ENCODE results near the gene PPP2R2B. TPM values are rescaled to one million over a fixed set of nuclear protein-coding genes. Genes with fewer than 3 reads are reported as not detected.

PPP2R2B gene
- total and polyA plus RNA-seq, 11 donors, result 0.03 to 2.9 (median 0.30) TPM; not detected in 1

- TF ChIP-seq CTCF (IDR thresholded peaks at IDR 0.05), result no peak
- TF ChIP-seq POLR2A (IDR thresholded peaks at IDR 0.05), result no peak
- Histone ChIP-seq H3K27me3 (peaks cover 0 to 6% (median 0%) of the 10 kb centered on the region in 9 donors), H3K9me3 (no peaks in the 10 kb centered on the region), H3K4me1 (no peaks in the 10 kb centered on the region), H3K36me3 (no peaks in the 10 kb centered on the region), H3K27ac (no peak overlapping the region), H3K4me3 (no peak overlapping the region)
- DNase-seq (no peak), ATAC-seq (no peak)
- intact Hi-C loops (cut with DNase I), result no loop called here
Measured at GRCh38 chr5:146607659-146608332, 270.8 kb downstream of the PPP2R2B start.

- H3K27me3 ChIP-seq, result peaks cover 0 to 6% (median 0%) of the 10 kb centered on the region in 9 donors
- 74 to 88% (median 79%) methylated on average over 11 of the region's 11 CpGs for WGBS, 4 donors
- intact Hi-C loops (cut with DNase I), result no loop called here
- H3K4me3 ChIP-seq, result no peak overlapping the region
- DNase-seq, result no peak
- no peak for ATAC-seq
- no peaks in the 10 kb centered on the region for H3K9me3 ChIP-seq
- TF ChIP-seq POLR2A (IDR thresholded peaks at IDR 0.05) (no peak), CTCF (IDR thresholded peaks at IDR 0.05) (no peak)
- no peak overlapping the region for H3K27ac ChIP-seq
- no peaks in the 10 kb centered on the region for H3K4me1 ChIP-seq
- H3K36me3 ChIP-seq, result no peaks in the 10 kb centered on the region
Measured at GRCh38 chr5:146606893-146607292, 271.7 kb downstream of the PPP2R2B start.

GRCh38 chr5:146600376-146600775 is 278.2 kb downstream of the PPP2R2B start:
- intact Hi-C loops (cut with DNase I), result no loop called here
- TF ChIP-seq POLR2A (IDR thresholded peaks at IDR 0.05) (no peak), CTCF (IDR thresholded peaks at IDR 0.05) (no peak)
- H3K36me3 ChIP-seq, result no peaks in the 10 kb centered on the region
- no peaks in the 10 kb centered on the region for H3K9me3 ChIP-seq
- ATAC-seq (no peak), DNase-seq (no peak)
- 45 to 66% (median 51%) methylated on average over 5 of the region's 5 CpGs for WGBS, 4 donors
- H3K27me3 ChIP-seq, result peaks cover 0 to 4% (median 0%) of the 10 kb centered on the region in 9 donors
- no peak overlapping the region for H3K4me3 ChIP-seq
- no peak overlapping the region for H3K27ac ChIP-seq
- no peaks in the 10 kb centered on the region for H3K4me1 ChIP-seq

GRCh38 chr5:146599261-146599660 is 279.3 kb downstream of the PPP2R2B start:
- ATAC-seq (no peak), DNase-seq (no peak)
- Histone ChIP-seq H3K9me3 (no peaks in the 10 kb centered on the region), H3K4me1 (no peaks in the 10 kb centered on the region), H3K36me3 (no peaks in the 10 kb centered on the region), H3K27ac (no peak overlapping the region), H3K27me3 (peaks cover 0 to 4% (median 0%) of the 10 kb centered on the region in 9 donors), H3K4me3 (no peak overlapping the region)
- 90 to 94% (median 91%) methylated on average over 1 of the region's 1 CpG for WGBS, 4 donors
- TF ChIP-seq CTCF (IDR thresholded peaks at IDR 0.05) (no peak), POLR2A (IDR thresholded peaks at IDR 0.05) (no peak)
- intact Hi-C loops (cut with DNase I), result no loop called here

All from heart left ventricle (tissue), 16 donors.